GM18511 (cell line): ENCODE results near the gene IER3IP1.
A peak's percentile ranks its signal among the peaks of the same experiment; 100 is the strongest.
"Not testable (repeated sequence)": the region's sequence is repeated elsewhere in the genome, so short reads cannot be mapped to it uniquely, and the experiment has no call there.

ENCODE experiments used
- ATAC-seq: cut with Tn5 transposase; IDR thresholded peaks from one replicate; pipeline ENCODE4 v1.9.1; 2021; ENCODE audit warnings: mild to moderate bottlenecking, moderate library complexity; ENCODE audit not compliant: unreplicated experiment

Gene IER3IP1, protein sequence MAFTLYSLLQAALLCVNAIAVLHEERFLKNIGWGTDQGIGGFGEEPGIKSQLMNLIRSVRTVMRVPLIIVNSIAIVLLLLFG

DNA sequence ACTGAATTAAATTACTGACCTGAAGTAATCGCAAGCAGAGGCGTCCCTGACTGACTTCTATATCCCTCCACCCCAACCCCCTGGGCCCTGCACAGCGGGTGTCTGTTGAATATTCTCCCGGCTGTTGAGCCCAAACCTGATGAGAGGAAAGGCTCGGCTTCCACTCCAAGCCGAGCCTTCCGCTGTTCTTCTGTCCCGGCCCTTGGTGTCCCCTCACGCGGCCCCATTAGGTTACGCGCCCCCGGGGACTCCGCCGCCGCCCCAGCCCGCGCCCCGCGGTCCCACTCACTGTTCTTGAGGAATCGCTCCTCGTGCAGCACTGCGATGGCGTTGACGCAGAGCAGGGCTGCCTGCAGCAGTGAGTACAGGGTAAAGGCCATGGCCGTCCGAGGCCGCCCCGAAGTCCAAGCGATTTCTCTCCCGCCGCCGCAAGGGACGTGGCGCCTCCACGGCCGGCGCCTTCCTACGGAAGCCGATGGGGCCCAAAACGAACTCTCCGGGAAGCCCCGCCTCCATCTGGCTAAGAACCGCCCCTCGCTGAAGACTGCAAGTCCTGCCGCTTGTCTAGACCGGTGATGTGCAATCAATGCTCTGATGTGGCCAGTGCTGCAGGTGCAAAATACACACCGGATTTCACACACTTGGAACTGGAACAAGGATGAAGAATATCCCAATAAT is at the start of gene IER3IP1:
Gene IER3IP1 (minus strand): TSS at position 467 of the 678 bp plus-strand sequence. CDS start 87 bp downstream, at position 380.
- ATAC-seq = peak; percentile 87

DNA sequence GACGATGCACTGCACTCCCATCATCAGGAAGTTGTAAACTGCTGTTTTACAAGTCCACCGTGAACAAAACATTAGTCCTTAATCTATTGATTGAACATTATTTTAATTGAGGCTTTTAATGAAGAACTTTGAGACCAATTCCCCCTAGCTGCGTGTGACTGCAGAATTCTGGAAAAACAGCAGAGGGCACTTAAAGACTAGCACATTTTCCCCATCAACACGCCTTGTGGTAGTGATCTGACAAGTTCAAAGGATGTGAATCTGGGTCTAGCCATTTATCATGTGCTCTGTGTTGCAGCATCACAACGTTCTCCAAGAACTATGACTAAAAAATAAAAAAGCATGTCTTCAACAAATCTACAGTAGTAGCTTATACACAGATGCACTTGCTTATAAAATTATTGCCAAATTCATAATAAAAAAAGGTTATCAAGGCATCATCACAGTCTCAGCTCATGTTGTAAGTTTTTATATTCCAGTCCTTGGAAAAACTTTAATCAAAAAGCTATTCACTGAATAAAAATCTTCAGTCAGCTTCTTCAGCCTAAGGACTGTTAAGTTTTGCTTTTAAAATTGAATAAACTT is 39.5 kb upstream of the IER3IP1 start:
- no peak for ATAC-seq

DNA sequence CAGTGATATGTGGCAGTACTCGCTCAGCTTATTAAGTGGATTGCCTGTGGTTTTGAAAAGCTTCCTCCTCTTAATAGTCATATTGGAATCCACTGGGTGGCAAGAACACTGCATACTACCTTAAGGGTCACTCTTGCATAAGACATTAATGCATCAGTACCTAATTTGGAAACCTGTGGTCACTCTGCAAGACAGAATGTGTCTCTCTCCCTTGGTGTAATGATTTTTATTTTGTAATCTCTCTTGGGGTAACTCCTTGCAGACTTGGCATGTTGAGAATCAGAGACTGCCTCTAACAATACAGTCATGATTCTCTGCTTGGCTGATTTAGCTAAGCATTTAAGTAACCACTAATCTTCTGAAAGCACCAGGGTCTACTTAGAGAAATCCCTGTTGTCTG is 33.0 kb upstream of the IER3IP1 start:
- no peak for ATAC-seq

DNA sequence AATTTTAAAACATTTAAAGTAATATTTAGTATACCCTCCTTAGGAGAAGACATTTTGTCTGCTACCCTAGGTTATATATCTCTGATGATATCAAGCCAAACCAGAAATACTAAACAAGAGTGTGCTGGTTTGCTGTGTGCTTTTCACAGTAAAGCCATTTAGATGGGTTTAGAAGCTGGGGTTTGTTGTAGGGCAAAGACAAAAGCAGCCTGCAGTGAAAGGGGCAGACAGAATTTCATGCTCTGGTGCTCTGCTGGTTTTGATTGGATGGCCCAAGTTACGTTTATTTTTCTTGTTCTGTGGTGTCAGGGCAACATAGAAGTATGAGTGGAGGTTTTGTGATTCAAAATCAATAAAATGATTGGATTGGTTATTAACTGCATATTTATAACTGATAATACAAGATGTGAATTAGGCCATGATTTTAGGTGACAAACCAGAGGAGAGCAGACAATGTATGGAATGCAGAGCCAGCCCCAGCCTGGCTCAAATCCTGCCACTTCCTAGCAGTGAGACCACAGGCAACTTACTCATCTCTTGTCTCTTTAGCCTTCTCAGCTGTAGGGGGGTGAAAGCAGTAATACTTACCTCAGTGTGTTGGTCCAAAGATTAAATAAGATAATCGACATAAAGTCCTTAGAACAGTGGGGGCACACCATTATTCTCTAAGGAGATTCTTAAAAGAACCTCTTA is 30.9 kb upstream of the IER3IP1 start:
- ATAC-seq = no peak

DNA sequence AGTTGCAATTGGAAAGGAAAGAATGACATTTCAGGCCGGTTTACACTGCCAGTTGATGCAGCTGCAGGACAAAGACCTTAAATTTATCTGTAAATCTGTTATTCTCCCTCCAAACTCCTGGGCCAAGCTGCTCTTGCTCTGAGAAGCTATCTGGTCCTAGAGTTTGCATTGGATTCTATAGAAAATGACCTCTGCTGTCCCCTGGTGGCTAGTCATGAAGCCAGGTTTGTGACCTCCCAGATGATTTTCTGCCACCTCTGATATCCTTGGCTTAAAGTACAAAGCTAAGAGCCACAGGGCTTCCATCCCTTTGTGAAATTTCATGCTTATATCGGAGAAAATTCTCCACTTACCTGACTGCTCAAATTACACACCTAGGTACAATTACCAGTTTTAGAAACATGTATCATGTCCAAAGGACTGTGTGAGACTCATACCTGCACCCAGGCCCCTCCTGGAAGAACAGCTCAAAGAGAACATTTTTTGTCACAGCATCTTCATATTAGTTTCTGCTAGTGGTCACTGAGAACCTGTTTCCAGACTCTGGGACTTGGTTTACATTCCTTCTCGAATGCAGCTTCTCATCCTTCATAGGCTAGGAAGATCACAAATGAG is 28.9 kb upstream of the IER3IP1 start:
- ATAC-seq = no peak

DNA sequence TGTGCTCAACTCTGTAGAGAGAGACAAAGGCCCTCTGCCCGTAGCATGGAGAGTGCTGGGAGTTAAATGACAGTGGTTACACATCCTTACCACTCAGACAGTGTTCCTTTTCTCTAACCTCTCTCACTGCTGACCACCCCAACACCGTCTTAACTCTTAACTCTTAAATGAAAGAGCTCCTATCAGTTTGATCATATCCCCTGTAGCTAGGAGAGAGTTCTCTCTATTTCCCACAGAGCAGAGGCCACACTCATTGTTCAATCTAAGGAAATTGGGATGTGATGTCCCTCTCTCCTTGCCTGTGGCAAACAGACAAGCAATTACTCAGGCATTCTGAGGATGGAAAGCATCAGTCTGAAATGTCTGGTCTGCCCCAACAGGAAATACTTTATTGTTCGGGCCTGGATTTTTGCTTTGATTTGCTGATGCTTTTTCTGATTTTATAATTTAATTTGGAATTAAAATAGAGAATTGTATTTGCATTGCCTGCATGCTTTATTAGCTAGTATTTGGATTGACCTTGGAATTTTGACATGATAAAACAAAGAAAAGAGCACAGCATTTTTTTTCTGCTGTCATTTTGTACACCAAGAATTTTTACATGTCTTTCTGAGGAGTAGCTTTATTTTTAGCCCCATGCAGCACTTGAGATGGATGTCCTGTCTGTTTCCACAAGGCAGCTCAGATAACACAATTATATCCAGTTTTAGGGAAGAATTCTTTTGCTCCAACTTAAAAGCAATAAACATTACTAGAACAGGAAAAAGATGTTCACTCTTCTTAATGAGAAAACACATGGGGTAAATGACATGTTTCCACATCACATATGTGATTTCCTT is 27.7 kb upstream of the IER3IP1 start:
- no peak for ATAC-seq

DNA sequence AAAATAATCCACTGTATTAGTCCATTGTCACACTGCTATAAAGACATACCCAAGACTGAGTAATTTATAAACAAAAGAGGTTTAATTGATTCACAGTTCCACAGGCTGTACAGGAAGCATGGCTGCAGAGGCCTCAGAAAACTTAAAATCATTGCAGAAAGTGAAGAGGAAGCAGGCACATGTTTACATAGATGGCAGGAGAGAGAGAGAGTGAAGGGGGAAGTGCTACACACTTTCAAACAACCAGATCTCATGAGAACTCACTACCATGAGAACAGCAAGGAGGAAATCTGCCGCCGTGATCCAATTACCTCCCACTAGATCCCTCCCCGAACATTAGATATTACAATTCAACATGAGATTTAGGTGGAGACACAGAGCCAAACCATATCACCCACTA is 19.8 kb upstream of the IER3IP1 start:
- ATAC-seq = not testable (repeated sequence)

DNA sequence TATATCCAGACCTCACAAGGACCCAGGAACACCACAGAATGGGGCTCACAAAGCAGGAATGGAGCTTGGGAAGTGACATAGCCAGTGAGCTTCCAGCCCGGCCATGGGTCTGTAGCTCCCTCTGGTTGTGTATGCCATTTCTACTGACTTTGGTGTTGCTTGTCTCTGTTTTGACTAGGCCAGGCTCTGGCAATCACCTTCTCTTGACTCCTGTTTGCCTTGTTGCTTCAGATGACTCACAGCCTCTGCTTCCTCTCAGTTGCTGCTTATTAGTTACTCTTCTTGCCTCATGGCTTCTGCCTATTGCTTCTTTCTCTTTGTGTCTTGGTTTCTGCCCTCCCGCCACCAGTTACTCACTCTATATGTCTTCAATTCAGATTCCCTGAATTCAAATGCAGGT is 15.8 kb upstream of the IER3IP1 start:
- no peak for ATAC-seq

DNA sequence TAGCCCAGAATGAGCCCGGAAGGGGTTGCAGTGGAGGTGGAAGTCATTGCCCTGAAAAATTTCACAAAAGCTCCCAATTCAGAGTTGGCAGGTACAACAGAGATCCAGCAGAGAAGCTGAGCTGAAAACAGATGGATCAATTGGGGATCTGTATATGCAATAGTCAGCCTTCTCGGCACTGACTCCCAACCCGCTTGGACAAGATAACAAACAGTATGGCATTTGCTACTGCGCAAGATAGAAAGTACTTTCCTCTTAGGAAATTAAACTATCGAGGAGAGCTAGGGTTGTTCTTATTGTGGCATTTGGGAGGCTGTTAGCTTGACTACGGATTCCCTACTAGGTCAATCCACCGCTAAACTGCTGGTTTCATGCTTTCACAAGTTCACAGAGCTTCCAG is 11.6 kb upstream of the IER3IP1 start:
- ATAC-seq = no peak

DNA sequence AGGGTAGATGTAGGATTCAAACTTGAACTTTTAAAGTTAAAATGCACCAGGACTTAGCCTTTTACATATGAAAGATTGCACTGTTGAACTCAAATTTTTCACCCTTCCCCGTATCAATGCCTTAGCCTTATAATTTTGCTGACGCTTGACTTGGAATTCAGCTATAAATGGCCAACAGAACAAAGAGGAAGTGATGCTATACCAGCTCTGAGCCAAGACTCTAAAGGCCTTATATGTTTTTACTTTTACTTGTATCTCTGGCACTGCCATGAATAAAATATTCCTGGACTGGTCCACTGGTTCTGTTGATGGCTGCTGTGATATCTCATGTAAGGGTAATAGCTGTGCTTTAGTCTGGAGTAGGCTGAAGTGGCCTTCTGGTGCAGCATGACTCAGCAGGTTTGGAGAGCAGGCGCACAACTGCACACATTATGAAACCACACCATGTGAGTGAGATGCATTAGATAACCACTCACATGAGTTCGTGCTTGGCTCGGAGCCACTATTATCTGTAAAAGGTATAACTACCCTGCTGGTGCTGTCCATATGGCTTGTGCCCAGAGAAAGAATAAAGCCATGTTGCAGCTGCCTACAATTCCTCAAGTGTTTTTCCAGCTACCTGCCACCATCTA is 8.4 kb upstream of the IER3IP1 start:
- no peak for ATAC-seq

DNA sequence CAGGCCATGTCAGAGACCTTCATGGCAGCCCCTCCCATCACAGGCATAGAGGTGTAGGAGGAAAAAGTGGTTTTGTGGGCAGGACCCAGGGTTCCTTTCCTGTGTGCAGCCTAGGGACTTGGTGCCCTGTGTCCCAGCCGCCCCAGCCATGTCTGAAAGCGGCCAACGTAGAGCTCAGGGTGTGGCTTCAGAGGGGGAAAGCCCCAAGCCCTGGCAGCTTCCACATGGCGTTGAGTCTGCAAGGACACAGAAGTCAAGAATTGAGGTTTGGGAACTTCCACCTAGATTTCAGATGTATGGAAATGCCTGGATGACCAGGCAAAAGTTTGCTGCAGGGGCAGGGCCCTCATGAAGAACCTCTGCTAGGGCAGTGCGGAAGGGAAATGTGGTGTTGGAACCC is 6.0 kb upstream of the IER3IP1 start:
- ATAC-seq = not testable (repeated sequence)

DNA sequence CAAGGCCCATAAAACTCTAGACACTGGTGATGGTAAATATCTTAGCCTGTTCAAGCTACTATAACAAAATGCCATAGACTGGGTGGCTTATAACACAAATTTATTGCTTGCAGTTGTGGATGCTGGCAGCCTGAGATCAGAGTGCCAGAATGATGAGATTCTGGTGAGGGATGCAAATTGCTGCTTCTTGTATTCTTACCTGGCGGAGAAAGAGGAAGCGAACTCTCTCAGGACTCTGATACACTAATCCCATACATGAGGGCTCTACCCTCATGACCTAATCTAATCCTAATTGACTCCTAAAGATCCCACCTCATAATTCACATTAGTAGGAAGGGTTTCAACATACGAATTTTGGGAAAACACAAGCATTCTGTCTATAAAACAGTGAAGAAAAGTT is 4.6 kb upstream of the IER3IP1 start:
- no peak for ATAC-seq

DNA sequence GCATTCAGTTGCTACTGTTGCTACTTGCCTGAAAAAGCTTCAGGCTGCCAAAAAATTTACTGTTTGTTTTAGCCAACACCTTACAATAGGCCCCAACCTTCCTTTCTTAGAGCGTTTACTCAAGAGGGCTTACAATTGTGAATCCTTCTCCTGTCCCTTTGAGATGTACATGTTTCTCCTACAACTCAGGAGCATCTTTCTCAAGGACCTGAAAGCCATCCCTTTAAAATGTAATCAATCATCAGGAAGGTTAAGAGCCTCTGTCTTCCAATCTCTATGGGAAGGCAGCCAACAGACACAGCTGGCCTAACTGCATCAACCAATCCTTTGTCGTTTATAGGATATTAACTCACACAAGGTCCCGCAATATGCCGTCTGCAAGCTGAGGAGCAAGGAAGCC is 3.4 kb upstream of the IER3IP1 start:
- ATAC-seq = no peak

DNA sequence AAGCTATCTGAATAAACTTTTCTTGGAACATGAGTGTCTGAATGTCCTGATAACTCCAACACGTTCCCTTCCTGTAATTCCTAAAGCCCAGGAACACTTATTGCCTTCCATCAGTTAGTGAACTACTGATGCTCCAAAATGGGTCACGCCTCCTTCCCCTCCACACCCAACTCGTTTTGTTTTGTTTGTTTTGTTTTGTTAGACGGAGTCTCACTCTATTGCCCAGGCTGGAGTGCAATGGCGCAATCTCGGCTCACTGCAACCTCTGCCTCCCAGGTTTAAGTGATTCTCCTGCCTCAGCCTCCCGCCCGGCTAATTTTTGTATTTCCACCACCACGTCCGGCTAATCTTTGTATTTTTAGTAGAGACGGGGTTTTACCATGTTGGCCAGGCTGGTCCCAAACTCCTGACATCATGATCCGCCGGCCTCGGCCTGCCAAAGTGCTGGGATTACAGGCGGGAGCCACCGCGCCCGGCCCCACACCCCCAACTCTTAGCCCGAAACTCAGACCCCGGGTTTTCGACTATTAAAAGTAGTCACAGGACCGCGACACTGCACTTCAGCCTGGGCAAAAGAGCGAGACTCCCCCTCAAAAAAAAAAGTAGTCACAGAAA is 774 bp downstream of the IER3IP1 start:
- peak; percentile 35 for ATAC-seq

DNA sequence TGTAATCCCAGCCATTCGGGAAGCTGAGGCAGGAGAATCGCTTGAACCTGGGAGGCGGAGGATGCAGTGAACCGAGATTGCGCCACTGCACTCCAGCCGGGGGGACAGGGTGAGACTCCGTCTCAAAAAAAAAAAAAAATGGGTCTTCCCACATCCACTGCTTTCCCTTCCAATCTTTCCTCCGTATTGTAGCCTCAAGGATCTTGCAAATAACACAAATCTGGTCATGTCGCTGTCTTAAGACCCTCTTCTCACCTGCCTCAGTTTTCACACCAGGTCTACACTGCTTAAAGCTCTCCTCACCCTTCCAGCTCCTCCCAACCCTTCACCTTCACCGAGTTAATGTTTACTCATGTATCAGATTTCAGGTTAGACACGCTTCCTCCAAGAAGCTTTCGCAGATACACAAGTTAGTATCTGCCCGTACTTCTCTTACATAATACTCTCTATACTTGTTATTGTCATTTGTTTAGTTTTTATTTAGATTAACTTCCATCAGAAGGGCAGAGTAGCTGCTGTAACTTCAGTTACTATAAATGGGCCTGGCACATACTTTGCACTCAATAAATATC is 1.5 kb downstream of the IER3IP1 start:
- ATAC-seq = no peak

DNA sequence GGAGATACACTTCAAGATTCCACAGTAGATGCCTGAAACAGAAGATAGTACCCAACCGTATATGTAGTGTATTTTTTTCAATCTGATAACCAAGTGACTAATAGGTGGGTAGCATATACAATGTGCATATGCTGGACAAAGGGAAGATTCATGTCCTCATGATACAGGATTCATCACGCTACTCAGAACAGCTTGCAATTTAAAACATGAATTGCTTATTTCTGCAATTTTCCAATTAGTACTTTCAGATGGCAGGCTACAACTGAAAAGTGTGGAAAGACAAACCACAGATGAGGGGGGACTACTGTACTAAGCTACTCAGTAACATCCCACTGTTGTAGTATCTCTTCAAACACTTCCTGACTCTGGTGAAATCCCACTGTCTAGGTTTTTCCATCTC is 3.7 kb downstream of the IER3IP1 start:
- no peak for ATAC-seq

DNA sequence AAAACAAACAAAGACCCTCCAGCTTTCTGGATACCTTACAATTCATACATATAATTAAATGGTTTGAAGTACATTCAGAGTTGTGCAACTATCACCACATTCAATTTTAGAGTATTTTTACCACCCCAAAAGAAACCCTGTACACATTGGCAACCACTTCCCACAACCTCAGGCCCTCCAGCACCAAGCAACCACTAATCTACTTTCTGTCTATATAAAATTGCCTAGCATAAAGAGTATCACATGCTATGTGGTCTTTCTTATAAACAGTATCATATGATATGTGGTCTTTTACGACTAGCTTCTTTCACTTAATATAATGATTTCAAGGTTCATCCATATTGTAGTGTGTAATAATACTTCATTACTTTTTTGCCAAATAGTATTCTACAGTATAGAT is 7.3 kb downstream of the IER3IP1 start:
- no peak for ATAC-seq

DNA sequence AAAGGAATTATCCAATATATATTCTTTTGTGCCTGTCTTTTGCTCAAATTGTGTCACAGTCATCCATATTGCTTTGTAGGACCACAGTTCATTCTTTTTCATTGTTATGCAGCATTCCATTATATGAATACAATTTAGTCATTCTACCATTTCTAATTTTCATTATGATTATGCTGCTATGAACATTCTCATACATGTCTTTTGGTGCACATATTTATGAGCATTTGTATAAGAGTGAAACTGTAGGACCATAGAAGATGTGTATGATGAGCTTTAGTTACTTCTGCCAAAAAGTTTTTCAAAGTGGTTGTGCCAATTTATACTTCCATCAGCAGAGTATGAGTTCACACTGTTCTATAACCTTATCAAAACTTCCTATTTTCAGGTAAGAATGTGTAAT is 7.7 kb downstream of the IER3IP1 start:
- ATAC-seq = no peak

DNA sequence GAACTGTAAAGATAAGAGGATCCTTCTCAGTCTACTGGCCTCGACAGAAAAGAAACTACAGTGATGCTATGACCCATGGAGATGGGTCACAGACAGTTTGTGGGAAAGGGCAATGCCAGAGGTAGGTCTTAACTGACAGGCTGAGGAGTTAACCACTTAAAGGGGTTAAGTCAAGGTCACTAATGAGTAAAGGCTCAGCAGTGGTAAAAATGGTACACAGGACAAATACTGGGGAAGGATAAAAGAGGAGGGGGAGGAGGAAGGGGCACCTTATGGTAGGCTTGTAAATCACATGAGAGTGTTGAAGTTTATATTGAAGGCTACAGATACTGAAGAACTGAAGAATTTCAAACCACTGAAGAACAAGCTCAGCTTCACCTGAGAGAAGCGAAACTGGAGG is 9.9 kb downstream of the IER3IP1 start:
- ATAC-seq = no peak

DNA sequence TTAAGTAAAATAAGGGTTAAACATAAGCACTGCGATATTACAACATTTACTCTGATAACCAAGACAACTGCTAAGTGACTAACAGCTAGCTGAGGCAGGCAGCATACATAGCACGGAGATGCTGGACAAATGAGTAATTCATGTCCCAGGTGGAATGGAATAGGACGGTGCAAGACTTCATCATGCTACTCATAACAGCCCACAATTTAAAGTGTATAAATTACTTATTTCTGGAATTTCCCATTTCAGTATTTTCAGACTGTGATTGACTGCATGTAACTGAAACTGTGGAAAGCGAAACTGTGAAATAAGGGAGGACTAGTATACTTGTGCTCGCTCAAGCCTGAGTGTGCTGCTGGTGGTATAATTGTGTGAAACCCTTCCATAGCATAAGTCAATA is 12.9 kb downstream of the IER3IP1 start:
- ATAC-seq = peak; percentile 93
